Skeletal muscle cell (primary cell): ENCODE results near the gene PNLIPRP3.
"Not testable (repeated sequence)": the region's sequence is repeated elsewhere in the genome, so short reads cannot be mapped to it uniquely, and the experiment has no call there.

Experiments used
- DNase-seq: peaks from one replicate; pipeline ENCODE4 v3.0.0-alpha.2; 2010; ENCODE audit warnings: low read depth
- H3K4me3 ChIP-seq: 2 replicates; pipeline ENCODE4 v1.5.1; 2011; ENCODE audit warnings: low read depth, mild to moderate bottlenecking, control low read depth, low read length, moderate library complexity

Gene PNLIPRP3

GRCh38 chr10:116427671-116428070, at the start of gene PNLIPRP3:
Gene PNLIPRP3, plus strand, starts transcription at chr10:116427847. Its CDS starts 166 bp downstream, at chr10:116428013.
- H3K4me3 ChIP-seq: no peak within 1 kb of the TSS
- DNase-seq: no peak

DNA sequence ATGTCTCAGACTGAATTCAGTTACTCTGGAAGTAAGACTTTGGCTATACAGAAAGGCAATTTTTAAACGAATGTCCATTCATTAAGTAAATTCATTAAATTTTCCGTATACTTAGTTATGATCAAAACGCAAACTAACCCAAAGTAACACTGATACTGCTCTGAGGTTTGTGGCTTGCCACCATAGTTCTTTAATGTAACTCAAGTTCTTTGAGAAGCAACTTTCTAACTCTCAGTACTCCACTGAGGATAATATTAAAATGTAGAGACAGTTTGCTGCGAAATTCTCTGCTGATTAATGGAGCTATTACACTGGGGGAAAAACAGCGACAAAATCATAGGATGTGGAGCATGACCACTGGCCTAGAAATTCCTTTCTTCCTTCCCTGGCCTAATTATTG, 45.4 kb upstream of the PNLIPRP3 start:
- no peak overlapping the region for H3K4me3 ChIP-seq
- no peak for DNase-seq

DNA sequence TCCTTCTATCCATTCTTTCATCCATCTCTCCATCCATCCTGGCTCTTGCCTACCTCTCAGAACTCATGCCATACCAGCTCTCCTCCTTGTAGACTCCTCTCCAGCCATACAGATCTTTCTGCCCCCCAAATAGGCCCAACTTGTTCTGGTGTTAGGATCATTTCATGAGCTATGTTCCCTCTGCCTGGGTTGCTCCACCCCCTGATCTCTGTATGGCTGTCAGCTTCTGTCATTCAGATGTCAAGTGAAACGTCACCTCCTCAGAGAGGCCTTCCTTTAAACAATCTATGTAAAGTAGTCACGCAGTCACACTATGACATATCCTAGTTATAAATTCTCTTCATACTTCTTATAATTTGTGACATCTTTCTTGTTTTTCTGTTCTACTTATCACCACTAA, 42.3 kb upstream of the PNLIPRP3 start:
- H3K4me3 ChIP-seq: no peak overlapping the region
- DNase-seq: no peak

DNA sequence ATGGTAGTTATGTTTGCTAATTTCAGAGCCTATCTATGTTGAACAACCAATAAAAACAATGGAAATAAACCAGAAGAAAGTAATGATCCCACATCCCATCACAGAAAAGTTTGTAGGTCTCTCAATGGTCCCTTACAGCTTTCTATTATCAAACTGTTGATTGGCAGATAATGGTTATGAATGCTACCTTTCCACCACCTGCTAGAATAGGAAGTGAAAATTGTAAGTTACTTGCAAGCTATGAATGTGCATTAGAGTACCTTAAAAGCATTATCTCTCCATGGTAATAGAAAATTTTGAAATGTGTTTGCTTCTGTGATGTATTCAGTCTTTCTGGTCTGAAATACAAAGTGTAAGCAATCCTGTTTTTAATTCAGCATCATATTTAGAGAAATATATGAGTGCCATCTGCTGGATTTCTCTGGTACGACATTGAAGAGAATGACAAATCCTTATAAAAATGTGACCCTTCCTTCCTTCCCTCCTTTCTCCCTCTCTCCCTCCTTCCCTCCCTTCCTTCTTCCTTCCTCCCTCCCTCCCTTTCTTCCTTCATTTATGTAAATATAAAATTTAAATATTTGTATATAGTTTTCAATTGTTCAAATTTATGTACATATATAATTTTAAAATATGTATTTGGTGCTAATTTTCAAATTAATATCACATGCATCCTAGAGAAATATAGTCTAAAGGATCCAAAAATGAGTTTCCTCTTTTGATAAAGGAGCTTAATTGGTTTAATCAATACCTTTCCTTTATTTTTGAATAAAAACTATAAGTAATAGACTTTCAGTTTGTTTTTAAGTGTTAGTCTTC, 41.4 kb upstream of the PNLIPRP3 start:
- H3K4me3 ChIP-seq: no peak overlapping the region
- no peak for DNase-seq

DNA sequence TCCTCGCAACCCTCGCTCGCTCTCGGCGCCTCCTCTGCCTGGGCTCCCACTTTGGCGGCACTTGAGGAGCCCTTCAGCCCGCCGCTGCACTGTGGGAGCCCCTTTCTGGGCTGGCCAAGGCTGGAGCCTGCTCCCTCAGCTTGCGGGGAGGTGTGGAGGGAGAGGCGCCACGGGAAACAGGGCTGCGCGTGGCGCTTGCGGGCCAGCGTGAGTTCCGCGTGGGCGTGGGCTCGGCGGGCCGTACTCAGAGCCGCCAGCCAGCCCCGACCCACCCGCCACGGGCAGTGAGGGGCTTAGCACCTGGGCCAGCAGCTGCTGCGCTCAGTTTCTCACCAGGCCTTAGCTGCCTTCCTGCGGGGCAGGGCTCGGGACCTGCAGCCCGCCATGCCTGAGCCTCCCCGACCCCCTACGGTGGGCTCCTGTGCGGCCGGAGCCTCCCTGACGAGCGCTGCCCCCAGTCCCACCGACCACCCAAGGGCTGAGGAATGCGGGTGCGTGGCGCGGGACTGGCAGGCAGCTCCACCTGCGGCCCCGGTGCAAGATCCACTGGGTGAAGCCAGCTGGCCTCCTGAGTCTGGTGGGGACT, 34.3 kb upstream of the PNLIPRP3 start:
- DNase-seq, H3K4me3 ChIP-seq: not testable (repeated sequence)

- DNase-seq: no peak
- no peak overlapping the region for H3K4me3 ChIP-seq
Observed at GRCh38 chr10:116395223-116395985, 32.2 kb upstream of the PNLIPRP3 start.

GRCh38 chr10:116398224-116398623, 29.4 kb upstream of the PNLIPRP3 start:
- DNase-seq: no peak
- H3K4me3 ChIP-seq: no peak overlapping the region

DNA sequence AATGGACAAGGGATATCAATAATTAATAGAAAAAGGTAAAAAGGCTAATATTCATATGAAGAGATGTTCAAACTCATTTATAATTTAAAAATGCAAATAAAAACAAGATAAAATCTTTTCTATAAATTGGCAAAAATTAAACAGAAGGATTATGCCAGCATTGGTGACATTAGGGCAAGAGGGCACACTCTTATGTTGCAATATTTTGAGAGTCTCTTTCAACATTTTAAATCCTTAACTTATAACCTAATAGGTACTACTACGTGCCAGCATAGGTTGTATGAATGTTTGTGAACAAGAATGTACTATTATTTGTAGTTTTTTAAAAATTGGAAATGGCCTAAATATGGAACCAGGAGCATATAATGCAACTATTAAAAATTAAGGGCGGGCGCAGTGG, 24.8 kb upstream of the PNLIPRP3 start:
- DNase-seq: no peak

DNA sequence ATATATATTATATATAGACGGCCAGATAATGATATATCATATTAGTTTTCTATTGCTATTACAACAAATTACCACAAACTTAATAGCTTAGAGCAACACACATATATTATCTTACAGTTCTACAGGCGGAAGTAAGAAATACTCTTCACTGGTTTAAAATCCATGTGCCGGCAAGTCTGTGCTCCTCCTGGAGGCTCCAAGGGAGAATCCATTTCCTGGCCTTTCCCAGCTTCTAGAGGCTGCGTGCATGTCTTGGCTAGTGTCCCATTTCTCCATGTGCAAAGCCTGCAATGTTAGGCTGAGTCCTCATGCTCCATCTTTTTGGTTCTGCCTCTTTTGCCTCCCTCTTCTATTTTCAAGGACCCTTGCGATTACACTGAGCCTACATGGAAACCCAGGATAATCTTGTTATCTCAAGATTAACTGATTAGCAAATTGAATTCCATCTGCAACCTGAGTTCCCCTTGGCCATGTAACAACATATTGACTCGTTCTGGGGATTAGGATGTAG, 23.9 kb upstream of the PNLIPRP3 start:
- DNase-seq: no peak
- H3K4me3 ChIP-seq: no peak overlapping the region

More for the DNA sequence above, 24.8 kb upstream of the PNLIPRP3 start:
- H3K4me3 ChIP-seq: no peak overlapping the region

DNA sequence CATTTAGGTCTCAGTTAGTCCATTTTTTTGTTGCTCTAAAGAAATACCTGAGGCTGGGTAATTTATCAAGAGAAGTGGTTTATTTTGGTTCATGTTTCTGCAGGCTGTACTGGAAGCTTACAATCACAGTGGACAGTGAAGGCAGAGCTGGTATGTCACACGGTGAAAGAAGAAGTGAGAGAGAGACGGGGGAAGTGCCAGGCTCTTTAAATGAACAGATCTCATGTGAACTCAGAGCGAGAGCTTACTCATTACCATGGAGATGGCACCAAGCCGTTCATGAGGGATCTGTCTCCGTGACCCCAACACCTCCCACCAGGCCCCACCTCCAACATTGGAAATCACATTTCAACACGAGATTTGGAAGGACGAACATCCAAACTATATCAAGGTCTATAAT, 18.9 kb upstream of the PNLIPRP3 start:
- DNase-seq: no peak
- H3K4me3 ChIP-seq: no peak overlapping the region

GRCh38 chr10:116410351-116410750, 17.3 kb upstream of the PNLIPRP3 start:
- DNase-seq: no peak
- H3K4me3 ChIP-seq: no peak overlapping the region

GRCh38 chr10:116417821-116418220, 9.8 kb upstream of the PNLIPRP3 start:
- no peak for DNase-seq
- no peak overlapping the region for H3K4me3 ChIP-seq

DNA sequence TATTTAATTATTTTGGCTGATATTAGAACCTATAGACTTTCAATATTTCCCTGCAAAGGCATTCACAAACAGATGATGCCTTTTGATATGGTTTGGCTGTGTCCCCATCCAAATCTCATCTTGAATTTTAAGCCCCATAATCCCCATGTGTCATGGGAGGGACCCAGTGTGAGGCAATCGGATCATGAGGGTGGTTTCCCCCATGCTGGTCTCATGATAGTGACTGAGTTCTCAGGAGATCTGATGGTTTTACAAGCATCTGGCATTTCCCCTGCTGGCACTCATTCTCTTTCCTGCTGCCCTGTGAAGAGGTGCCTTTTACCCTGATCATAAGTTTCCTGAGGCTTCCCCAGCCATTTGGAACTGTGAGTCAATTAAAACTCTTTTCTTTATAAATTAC, 9.3 kb upstream of the PNLIPRP3 start:
- no peak overlapping the region for H3K4me3 ChIP-seq
- DNase-seq: no peak

- no peak overlapping the region for H3K4me3 ChIP-seq
- DNase-seq: no peak
Observed at GRCh38 chr10:116421815-116422214, 5.8 kb upstream of the PNLIPRP3 start.

GRCh38 chr10:116429288-116429977, 1.8 kb downstream of the PNLIPRP3 start:
- no peak for DNase-seq
- H3K4me3 ChIP-seq: no peak overlapping the region

DNA sequence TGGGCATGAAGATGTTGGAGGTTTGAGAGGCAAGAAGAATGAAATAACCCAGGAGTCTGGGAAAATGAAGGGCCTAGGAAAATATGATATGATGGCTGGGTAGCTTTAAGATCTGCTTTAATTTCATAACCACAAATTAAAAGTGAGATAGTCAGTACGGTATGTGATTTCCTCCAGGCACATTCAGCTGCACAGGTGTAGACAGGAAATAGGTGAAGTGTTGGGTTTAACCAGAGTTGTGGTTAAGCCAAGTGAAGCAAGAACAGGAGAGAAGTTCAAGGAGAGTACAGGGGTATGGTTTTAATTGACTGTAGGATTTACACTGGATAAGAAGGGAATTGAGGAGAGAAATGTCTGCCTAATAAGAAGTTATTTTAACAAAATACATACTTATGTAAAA, 2.6 kb downstream of the PNLIPRP3 start:
- no peak overlapping the region for H3K4me3 ChIP-seq

DNA sequence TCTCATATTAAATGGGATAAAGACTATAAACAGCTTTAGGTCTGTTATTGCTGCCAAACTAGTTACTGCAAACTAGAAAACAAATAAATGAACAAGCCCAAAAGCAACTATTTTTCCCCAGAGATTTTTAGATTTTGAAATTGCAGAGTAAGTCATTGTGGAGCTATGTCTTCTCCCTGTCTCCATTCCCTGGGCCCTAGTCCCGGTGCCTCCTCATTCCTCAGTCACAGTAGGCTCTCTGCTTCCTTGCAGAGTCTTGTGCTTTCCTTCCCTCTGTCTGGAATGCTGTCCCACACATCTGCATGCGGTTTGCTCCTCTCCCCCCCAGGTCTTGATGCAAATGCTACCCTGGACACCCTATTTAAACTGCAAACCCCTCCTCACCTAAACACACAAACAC, 4.0 kb downstream of the PNLIPRP3 start:
- no peak for DNase-seq
- H3K4me3 ChIP-seq: no peak overlapping the region

More for the DNA sequence above, 2.6 kb downstream of the PNLIPRP3 start:
- no peak for DNase-seq

- H3K4me3 ChIP-seq: no peak overlapping the region
- no peak for DNase-seq
Observed at GRCh38 chr10:116437076-116437692, 9.5 kb downstream of the PNLIPRP3 start.

DNA sequence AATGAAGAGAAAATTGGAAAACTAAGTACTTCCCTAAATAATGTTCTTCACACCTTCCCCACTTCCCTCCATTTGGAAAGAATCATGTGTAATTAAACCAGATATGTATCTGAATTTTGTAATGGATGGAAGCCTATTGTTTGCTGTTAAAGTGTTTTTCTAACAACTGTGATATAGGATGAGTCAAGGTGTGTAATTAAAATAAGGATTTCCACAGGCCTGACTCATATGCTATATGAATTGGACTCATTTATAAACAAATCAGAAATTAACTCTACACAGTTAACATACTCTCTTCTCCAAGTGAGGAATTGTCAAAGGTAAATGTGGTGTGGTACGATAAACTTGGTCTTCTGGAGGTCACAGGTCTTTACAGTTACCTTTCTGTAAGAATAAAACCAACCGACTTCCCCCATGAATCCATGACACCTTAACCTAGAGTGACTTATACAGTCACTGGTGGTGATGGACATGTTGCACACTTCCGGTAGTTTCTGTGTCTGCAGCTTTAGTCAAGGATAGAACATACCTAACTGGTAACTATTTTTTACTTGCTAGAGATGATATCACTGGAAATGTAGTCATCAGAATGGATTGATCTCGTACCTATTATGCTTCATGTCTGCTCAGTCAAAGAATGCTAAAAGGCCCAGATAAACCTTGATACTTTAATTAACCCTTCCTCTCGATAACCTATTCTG, 12.8 kb downstream of the PNLIPRP3 start:
- DNase-seq: no peak
- H3K4me3 ChIP-seq: no peak overlapping the region
